Measurements from ENCODE around the gene DMRTB1.

- TF ChIP-seq CTCF (conservative IDR thresholded peaks at IDR 0.05; ENCODE audit: low read depth, low read length) (no peak), EZH2 (IDR thresholded peaks at IDR 0.05; ENCODE audit: low read length, unreplicated experiment) (no peak), EZH2phosphoT487 (IDR thresholded peaks at IDR 0.05; ENCODE audit: borderline replicate concordance, low read length) (no peak)
These were observed 43.8 kb upstream of the DMRTB1 start for GRCh38 chr1:53415432-53415831.

All from PC-3 (cell line).